ENCODE data around the gene DUSP3.
"Not testable (repeated sequence)": the region's sequence is repeated elsewhere in the genome, so short reads cannot be mapped to it uniquely, and the experiment has no call there.

Gene DUSP3

GRCh38 chr17:43803758-43804157 is 25.0 kb upstream of the DUSP3 start:
- H3K4me3 ChIP-seq (ENCODE audit: low read depth, low read length), result no peak overlapping the region
- no peak overlapping the region for H2AFZ ChIP-seq (ENCODE audit: low read length, unreplicated experiment)
- peaks cover 4% of the 10 kb centered on the region for H3K4me1 ChIP-seq (ENCODE audit: control insufficient read depth, insufficient read depth, low read length, unreplicated experiment)
- H3K27me3 ChIP-seq (ENCODE audit: insufficient read depth, low read length), result no peaks in the 10 kb centered on the region
- no peaks in the 10 kb centered on the region for H3K79me2 ChIP-seq (ENCODE audit: control insufficient read depth, insufficient read depth, low read length, unreplicated experiment)
- peaks cover 15% of the 10 kb centered on the region; the same call in 1 of the 2 replicates for H3K36me3 ChIP-seq (ENCODE audit: insufficient read depth, low read length)
- H3K27ac ChIP-seq (ENCODE audit: low read depth, low read length), result no peak overlapping the region

GRCh38 chr17:43801844-43802243 is 23.1 kb upstream of the DUSP3 start:
- no peaks in the 10 kb centered on the region for H3K27me3 ChIP-seq (ENCODE audit: insufficient read depth, low read length)
- peaks cover 7% of the 10 kb centered on the region; the same call in 1 of the 2 replicates for H3K36me3 ChIP-seq (ENCODE audit: insufficient read depth, low read length)
- no peak overlapping the region for H3K27ac ChIP-seq (ENCODE audit: low read depth, low read length)
- H3K4me1 ChIP-seq (ENCODE audit: control insufficient read depth, insufficient read depth, low read length, unreplicated experiment), result peaks cover 4% of the 10 kb centered on the region
- H3K79me2 ChIP-seq (ENCODE audit: control insufficient read depth, insufficient read depth, low read length, unreplicated experiment), result no peaks in the 10 kb centered on the region
- no peak overlapping the region for H3K4me3 ChIP-seq (ENCODE audit: low read depth, low read length)
- no peak overlapping the region for H2AFZ ChIP-seq (ENCODE audit: low read length, unreplicated experiment)

- peaks cover 4% of the 10 kb centered on the region for H3K4me1 ChIP-seq (ENCODE audit: control insufficient read depth, insufficient read depth, low read length, unreplicated experiment)
- H3K4me3 ChIP-seq (ENCODE audit: low read depth, low read length), result no peak overlapping the region
- H3K79me2 ChIP-seq (ENCODE audit: control insufficient read depth, insufficient read depth, low read length, unreplicated experiment), result no peaks in the 10 kb centered on the region
- no peak overlapping the region for H3K27ac ChIP-seq (ENCODE audit: low read depth, low read length)
- H3K27me3 ChIP-seq (ENCODE audit: insufficient read depth, low read length), result no peaks in the 10 kb centered on the region
- H3K36me3 ChIP-seq (ENCODE audit: insufficient read depth, low read length), result peaks cover 7% of the 10 kb centered on the region; the same call in 1 of the 2 replicates
- H2AFZ ChIP-seq (ENCODE audit: low read length, unreplicated experiment), result no peak overlapping the region
These were observed 22.0 kb upstream of the DUSP3 start for GRCh38 chr17:43800736-43801135.

DNA sequence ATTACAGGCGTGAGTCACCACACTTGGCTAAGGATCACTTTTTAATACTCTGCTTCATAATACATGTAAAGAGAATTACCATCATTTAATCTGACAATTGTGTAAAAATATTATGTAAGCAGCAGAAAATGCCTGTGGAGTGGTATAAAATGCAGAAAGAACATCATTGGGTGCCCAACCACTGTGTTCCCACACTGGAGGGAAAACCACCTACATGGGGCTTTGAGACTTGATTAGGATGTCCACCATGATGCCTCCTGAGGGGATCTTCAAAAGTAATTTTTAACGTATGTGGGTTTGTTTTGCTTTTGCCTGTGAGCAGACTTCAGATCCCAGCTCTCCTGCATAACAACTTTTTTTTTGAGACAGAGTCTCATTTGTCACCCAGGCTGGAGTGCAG is 20.3 kb upstream of the DUSP3 start:
- H3K79me2 ChIP-seq (ENCODE audit: control insufficient read depth, insufficient read depth, low read length, unreplicated experiment), result no peaks in the 10 kb centered on the region

DNA sequence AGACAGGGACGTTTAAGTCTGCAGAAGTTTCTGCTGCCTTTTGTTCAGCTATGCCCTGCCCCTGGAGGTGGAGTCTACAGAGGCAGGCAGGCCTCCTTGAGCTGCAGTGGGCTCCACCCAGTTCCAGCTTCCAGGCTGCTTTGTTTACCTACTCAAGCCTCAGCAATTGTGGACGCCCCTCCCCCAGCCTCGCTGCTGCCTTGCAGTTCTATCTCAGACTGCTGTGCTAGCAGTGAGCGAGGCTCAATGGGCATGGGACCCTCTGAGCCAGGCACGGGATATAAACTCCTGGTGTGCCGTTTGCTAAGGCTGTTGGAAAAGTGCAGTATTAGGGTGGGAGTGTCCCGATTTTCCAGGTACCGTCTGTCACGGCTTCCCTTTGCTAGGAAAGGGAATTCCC is 19.2 kb upstream of the DUSP3 start:
- not testable (repeated sequence) for H3K27ac ChIP-seq (ENCODE audit: low read depth, low read length); H3K4me3 ChIP-seq (ENCODE audit: low read depth, low read length); H2AFZ ChIP-seq (ENCODE audit: low read length, unreplicated experiment); H3K4me1 ChIP-seq (ENCODE audit: control insufficient read depth, insufficient read depth, low read length, unreplicated experiment); H3K79me2 ChIP-seq (ENCODE audit: control insufficient read depth, insufficient read depth, low read length, unreplicated experiment); H3K36me3 ChIP-seq (ENCODE audit: insufficient read depth, low read length); H3K27me3 ChIP-seq (ENCODE audit: insufficient read depth, low read length)

More for the DNA sequence above, 20.3 kb upstream of the DUSP3 start:
- Histone ChIP-seq H3K27ac (ENCODE audit: low read depth, low read length) (no peak overlapping the region), H3K4me1 (ENCODE audit: control insufficient read depth, insufficient read depth, low read length, unreplicated experiment) (peaks cover 2% of the 10 kb centered on the region), H2AFZ (ENCODE audit: low read length, unreplicated experiment) (no peak overlapping the region), H3K36me3 (ENCODE audit: insufficient read depth, low read length) (0 out of 2 replicates have a peak, but pooled peaks cover 3% of the 10 kb centered on the region), H3K27me3 (ENCODE audit: insufficient read depth, low read length) (no peaks in the 10 kb centered on the region), H3K4me3 (ENCODE audit: low read depth, low read length) (no peak overlapping the region)

DNA sequence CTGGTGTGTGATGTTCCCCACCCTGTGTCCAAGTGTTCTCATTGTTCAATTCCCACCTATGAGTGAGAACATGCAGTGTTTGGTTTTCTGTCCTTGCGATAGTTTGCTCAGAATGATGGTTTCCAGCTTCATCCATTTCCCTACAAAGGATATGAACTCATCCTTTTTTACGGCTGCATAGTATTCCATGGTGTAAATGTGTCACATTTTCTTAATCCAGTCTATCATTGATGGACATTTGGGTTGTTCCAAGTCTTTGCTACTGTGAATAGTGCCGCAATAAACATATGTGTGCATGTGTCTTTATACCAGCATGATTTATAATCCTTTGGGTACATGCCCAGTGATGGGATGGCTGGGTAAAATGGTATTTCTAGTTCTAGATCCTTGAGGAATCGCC is 13.9 kb upstream of the DUSP3 start:
- not testable (repeated sequence) for H3K4me1 ChIP-seq (ENCODE audit: control insufficient read depth, insufficient read depth, low read length, unreplicated experiment); H3K4me3 ChIP-seq (ENCODE audit: low read depth, low read length); H3K79me2 ChIP-seq (ENCODE audit: control insufficient read depth, insufficient read depth, low read length, unreplicated experiment); H3K36me3 ChIP-seq (ENCODE audit: insufficient read depth, low read length); H2AFZ ChIP-seq (ENCODE audit: low read length, unreplicated experiment); H3K27me3 ChIP-seq (ENCODE audit: insufficient read depth, low read length); H3K27ac ChIP-seq (ENCODE audit: low read depth, low read length)

DNA sequence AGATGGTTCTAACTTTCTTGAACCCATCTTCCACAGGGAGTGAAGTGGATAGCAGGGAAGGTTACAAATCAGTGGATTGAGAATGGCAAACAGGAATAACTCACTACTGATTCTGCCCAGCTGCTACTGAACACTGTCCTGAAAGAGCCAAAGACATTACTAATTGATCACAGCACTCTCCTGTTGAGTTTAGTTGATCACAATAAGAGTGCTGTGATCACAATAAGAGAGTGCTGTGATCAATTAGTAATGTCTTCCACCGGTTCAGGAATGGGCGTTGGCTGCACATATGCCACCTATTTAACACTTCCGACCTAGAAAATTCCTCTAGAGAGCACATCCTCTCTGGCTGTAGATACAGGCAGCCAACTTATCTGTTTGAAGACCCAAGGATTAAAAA is 12.8 kb upstream of the DUSP3 start:
- Histone ChIP-seq H3K4me1 (ENCODE audit: control insufficient read depth, insufficient read depth, low read length, unreplicated experiment) (peaks cover 4% of the 10 kb centered on the region), H3K27ac (ENCODE audit: low read depth, low read length) (no peak overlapping the region), H3K36me3 (ENCODE audit: insufficient read depth, low read length) (no peaks in the 10 kb centered on the region), H2AFZ (ENCODE audit: low read length, unreplicated experiment) (no peak overlapping the region), H3K4me3 (ENCODE audit: low read depth, low read length) (no peak overlapping the region), H3K27me3 (ENCODE audit: insufficient read depth, low read length) (no peaks in the 10 kb centered on the region), H3K79me2 (ENCODE audit: control insufficient read depth, insufficient read depth, low read length, unreplicated experiment) (no peaks in the 10 kb centered on the region)

DNA sequence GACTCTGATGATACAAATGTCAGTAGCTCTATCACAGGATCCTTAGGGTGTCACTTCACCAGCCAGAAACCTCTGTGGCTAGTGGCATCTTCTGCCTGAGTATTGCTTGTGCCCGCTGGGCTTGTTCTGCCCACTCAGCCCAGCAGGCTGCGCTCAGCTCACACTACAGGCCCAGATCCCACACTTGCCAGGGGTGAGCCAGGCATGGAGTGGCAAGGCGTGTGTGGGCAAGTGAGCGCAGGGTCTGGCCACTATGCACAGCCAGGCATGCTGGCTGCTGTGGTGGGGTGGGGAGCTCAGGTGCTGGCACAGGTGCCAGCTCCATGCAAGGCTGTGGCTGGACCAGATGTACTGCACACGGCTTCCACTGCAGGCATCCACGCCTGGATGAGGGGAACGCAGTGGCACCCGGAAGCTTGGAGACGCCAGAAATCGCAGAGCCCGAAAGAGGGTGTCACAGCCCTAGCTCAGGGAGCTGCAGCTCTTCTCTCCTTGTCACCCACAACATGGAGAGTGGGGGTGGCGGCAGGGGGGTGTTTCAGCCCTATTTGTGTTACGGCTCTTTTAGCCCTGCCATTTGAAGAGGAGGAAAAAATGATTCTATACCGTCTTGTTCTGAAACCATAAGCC is 11.6 kb upstream of the DUSP3 start:
- Histone ChIP-seq H3K4me3 (ENCODE audit: low read depth, low read length) (no peak overlapping the region), H3K27ac (ENCODE audit: low read depth, low read length) (no peak overlapping the region), H3K27me3 (ENCODE audit: insufficient read depth, low read length) (no peaks in the 10 kb centered on the region), H2AFZ (ENCODE audit: low read length, unreplicated experiment) (no peak overlapping the region), H3K36me3 (ENCODE audit: insufficient read depth, low read length) (no peaks in the 10 kb centered on the region), H3K79me2 (ENCODE audit: control insufficient read depth, insufficient read depth, low read length, unreplicated experiment) (no peaks in the 10 kb centered on the region), H3K4me1 (ENCODE audit: control insufficient read depth, insufficient read depth, low read length, unreplicated experiment) (peaks cover 4% of the 10 kb centered on the region)

DNA sequence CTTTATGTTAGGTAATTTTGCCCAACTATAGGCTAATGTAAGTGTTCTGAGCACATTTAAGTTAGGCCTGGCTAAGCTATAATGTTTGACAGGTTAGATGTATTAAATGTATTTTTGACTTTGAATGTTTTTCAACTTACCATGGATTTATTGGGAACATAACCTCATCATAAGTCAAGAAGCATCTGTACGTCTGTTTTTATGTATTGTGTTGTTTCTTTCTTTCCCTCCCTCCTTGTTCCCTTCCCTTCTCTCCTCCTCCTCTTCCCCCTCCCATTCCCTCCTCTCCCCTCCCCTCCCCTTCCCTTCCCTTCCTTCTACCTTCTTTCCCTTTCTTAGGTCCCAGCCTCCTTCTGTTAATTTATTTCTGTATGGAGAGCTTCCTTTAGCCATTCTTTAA is 10.7 kb upstream of the DUSP3 start:
- Histone ChIP-seq H3K79me2 (ENCODE audit: control insufficient read depth, insufficient read depth, low read length, unreplicated experiment) (no peaks in the 10 kb centered on the region), H3K4me1 (ENCODE audit: control insufficient read depth, insufficient read depth, low read length, unreplicated experiment) (peaks cover 11% of the 10 kb centered on the region), H3K27ac (ENCODE audit: low read depth, low read length) (no peak overlapping the region), H2AFZ (ENCODE audit: low read length, unreplicated experiment) (no peak overlapping the region), H3K27me3 (ENCODE audit: insufficient read depth, low read length) (no peaks in the 10 kb centered on the region), H3K4me3 (ENCODE audit: low read depth, low read length) (no peak overlapping the region), H3K36me3 (ENCODE audit: insufficient read depth, low read length) (no peaks in the 10 kb centered on the region)

DNA sequence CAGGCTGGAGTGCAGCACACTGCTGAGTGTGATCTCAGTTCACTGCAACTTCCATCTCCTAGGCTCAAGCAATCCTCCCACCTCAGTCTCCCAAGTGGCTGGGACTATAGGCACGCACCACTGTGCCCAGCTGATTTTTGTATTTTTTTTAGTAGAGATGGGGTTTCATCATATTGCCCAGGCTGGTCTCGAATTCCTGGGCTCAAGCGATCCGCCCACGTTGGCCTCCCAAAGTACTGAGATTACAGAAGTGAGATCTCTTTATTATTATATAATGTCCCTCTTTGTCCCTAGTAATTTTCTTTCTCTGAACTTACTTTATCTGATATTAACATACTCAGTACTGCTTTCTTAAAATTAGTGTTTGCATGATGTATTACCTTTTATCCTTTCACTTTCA is 9.8 kb upstream of the DUSP3 start:
- H2AFZ ChIP-seq (ENCODE audit: low read length, unreplicated experiment), result no peak overlapping the region
- peaks cover 20% of the 10 kb centered on the region for H3K4me1 ChIP-seq (ENCODE audit: control insufficient read depth, insufficient read depth, low read length, unreplicated experiment)
- no peak overlapping the region for H3K27ac ChIP-seq (ENCODE audit: low read depth, low read length)
- H3K4me3 ChIP-seq (ENCODE audit: low read depth, low read length), result no peak overlapping the region
- no peaks in the 10 kb centered on the region for H3K36me3 ChIP-seq (ENCODE audit: insufficient read depth, low read length)
- no peaks in the 10 kb centered on the region for H3K79me2 ChIP-seq (ENCODE audit: control insufficient read depth, insufficient read depth, low read length, unreplicated experiment)
- H3K27me3 ChIP-seq (ENCODE audit: insufficient read depth, low read length), result no peaks in the 10 kb centered on the region

DNA sequence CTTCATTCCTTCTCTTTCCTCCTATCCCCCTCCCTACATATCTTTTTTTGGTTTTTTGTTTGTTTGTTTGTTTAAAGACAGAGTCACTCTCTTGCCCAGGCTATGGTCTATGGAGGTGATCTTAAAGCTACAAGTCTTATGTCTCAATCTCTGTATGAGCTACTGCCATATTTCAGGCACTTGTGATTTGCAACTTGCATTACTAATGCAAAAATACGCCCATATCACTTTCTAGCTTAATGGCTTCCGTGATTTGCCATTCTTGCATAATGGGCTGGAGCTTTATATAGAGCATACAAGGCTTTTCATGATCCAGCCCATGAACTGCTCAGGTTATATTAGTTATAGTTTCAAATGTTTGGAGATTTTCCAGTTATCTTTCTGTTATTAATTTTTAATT is 9.0 kb upstream of the DUSP3 start:
- no peak overlapping the region for H3K4me3 ChIP-seq (ENCODE audit: low read depth, low read length)
- no peaks in the 10 kb centered on the region for H3K27me3 ChIP-seq (ENCODE audit: insufficient read depth, low read length)
- no peak overlapping the region for H3K27ac ChIP-seq (ENCODE audit: low read depth, low read length)
- H3K36me3 ChIP-seq (ENCODE audit: insufficient read depth, low read length), result no peaks in the 10 kb centered on the region
- H3K79me2 ChIP-seq (ENCODE audit: control insufficient read depth, insufficient read depth, low read length, unreplicated experiment), result no peaks in the 10 kb centered on the region
- H2AFZ ChIP-seq (ENCODE audit: low read length, unreplicated experiment), result no peak overlapping the region
- peaks cover 28% of the 10 kb centered on the region for H3K4me1 ChIP-seq (ENCODE audit: control insufficient read depth, insufficient read depth, low read length, unreplicated experiment)
